Renal pelvis (tissue), 4 donors: ENCODE results near the gene FBXO38. TPM values are rescaled to one million over a fixed set of nuclear protein-coding genes. Genes with fewer than 3 reads are reported as not detected.
A peak's percentile ranks its signal among the peaks of the same experiment; 100 is the strongest.
"Not testable (repeated sequence)": the region's sequence is repeated elsewhere in the genome, so short reads cannot be mapped to it uniquely, and the experiment has no call there.

Experiments
- DNase-seq: peaks from one replicate; pipeline ENCODE4 v3.0.0-alpha.2; 2013
- polyA plus RNA-seq, 3 donors: library from polyadenylated mRNA; unstranded; fragments of 120-200 nt; gene quantifications; one replicate each; pipeline ENCODE4 v1.2.1, GENCODE V29; 2013; ENCODE audit not compliant: insufficient read length in 3 of 3

The FBXO38 gene
- polyA plus RNA-seq, 3 donors: 39.8 to 57.6 (median 46.3) TPM

DNA sequence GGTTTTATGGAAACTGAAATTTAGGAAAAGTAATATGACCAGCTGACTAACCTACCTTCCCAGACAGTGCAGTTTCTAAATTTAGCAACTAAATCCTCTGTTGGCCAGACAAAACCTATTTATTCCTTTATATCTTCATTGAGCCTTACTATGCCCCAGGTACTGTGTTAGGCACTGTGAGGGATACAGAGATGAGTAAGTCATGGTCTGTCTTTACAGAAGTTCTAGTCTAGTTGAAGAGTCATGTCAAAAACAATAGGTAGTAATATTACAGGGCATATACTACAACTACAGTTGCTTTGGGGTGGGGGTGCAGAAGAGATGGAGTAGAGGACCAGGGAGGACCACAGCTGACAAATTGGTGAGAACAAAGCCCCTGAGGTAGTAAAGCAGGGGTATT, 42.8 kb downstream of the FBXO38 start:
- DNase-seq: no peak

DNA sequence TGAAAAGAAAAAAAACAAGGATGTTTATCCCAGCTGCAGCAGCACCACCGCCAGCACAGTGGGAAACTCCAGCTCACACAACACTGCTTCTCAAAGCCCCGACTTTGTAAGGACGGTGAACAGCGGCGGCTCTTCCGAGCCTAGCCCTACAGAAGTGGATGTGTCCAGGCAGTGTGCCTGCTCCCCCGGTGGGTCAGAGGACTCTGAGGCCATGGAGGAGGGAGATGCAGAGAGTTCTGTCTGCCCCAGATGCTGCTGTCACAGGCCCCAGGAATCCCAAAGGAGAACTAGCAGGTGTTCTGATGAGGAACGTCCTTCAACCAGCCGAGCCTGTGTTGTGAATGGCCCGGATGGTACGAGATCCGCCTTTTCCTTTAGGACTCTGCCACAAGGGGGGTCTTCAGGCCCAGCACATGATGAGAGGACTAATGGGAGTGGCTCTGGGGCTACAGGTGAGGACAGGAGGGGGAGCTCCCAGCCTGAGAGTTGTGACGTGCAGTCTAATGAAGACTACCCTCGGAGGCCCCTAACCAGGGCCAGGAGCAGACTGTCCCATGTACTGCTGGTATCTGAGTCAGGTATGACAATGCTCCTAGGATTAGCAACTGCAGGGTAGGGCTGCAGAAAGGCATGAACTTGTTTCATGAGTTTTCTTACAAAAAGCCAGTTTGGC, 43.7 kb downstream of the FBXO38 start:
- DNase-seq: no peak

DNA sequence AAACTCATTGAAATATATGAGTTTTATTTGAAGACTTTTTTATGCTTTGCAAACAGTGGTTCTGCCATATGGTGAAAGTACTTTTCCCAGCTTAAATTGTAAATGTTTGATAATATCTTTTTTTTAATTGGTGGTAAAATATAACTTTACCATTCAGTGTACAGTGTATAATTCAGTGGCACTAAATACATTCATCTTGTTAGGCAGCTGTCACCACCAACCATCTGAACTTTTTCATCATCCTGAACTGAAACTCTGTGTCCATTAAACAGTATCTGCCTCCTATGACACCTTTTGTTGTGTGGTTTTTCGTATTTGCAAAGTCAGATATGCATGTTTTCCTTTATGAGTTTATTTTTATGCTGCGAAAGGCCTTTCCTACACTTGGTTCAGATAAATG, 45.1 kb downstream of the FBXO38 start:
- DNase-seq: no peak

DNA sequence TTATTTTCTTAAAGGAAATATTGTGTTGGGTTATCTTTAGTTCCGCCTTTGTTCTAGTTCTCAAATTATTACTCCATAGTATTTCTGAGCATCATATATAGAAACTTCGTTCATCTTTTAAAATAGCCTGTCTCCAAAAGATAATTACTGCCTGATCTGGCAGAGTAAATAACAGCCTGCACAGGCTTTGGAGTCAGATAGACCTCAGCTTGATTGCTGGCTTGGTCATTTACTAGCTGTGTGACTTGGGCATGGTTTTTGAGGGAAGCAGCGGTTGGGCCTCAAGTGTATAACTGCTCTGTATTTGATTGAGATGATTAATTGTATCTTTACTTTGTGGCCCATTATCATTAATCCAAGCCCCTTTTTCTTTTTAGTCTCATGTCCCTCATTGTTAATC, 50.1 kb downstream of the FBXO38 start:
- DNase-seq: no peak

DNA sequence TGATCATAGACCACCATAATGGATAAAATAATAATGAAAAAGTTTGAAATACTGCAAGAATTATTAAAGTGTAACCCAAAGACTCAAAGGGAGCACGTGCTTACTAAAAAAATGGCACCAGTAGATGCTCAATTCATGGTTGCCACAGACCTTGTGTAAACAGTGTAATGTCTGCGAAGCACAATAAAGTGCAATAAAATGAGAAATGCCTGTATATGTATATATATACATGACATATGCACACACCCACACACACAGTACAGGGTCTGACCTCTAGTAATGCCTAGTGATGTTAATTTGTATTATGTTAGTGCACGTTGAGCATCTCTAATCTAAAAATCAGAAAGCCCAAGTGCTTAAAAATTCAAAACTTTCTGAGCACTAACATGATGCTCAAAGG, 52.3 kb downstream of the FBXO38 start:
- no peak for DNase-seq

DNA sequence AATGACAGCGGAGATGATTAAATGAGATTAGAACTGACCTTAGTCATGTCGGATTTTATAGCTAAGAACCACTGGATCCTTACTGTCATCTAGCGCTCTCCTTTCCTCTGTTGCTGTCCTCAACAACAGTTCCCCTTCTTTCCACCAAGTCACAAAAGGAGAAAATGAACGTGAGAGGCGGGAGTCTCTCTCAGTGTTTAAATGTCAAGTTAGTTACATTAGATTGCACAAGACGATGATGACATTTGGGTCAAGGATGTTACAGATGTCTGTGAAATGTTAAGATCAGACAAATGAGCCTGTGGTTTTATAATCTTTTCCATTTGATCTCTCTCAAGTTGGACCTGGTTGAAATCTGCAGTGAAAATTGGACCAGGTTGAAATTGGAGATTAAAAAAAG, 53.5 kb downstream of the FBXO38 start:
- no peak for DNase-seq

DNA sequence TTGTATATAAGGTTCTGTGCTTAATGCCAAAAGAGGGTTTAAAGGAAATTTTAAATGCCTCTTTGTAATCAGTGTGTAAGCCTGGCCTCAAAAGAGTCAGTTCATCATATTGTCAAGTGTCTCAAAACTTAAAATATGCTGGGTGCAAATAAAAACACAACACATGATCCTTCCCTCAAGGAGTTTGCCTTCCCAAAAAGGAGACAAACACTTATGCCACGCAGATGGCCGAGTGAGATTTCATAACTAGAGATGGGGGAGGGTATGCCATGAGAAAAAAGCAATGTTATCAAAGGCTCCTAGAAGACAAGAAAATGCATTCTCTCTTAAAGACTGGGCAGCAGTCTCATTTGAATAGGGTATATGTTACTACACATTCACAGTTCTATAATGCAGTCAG, 55.2 kb downstream of the FBXO38 start:
- DNase-seq: no peak

DNA sequence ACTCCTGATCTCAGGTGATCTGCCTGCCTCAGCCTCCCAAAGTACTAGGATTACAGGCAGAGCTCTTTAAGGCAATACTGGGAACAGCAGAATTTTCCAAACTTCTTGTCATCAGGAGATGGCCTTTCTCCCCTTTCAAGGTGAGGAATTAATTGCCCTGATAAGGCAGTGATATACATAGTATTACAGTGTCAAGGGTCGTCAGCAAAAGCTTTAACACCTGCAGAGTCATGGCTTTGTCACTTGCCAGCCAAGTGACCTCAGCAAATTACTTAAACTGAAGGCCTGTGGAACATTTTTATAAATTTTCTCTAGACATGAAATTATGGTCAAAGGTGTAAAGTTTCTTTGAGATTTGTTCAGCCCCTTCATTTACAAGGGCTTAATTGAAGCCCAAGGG, 59.5 kb downstream of the FBXO38 start:
- no peak for DNase-seq

DNA sequence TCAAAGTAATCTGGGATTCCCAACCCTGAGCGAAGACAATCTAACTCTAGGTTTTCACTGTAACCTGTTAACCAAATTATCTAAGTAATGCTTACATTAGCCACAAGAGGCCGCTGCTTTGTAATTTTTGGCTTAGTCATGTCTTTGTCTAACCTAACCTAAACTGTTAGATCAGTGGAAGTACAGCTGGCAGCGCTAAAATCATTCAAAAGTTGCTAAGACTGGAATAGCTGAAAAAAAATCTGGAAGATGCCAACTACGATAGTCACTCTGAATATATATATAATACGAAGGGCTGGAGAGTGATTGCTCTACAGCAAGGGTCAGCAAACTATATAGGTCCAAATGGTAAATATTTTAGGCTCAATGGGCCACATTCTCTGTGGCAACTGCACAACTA, 60.2 kb downstream of the FBXO38 start:
- DNase-seq: peak; percentile 64

DNA sequence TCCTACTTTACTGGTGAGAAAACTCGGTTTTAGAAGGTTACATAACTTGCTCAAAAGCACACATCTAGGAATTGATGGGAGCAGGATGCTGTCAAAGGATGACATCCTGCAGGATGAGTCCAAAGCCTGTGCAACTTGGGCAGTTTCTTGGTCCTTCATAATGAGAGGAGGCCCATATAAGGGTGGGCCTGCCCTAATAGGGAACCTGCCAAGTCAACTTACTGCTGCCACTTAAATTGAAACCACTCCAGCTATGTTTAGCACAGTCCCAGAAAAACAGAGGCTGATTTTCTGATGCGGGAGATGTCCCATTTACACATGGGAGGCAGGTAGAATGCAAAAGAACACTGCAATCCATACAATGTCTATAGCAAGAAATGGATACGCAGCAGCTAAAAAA, 61.8 kb downstream of the FBXO38 start:
- DNase-seq: no peak

DNA sequence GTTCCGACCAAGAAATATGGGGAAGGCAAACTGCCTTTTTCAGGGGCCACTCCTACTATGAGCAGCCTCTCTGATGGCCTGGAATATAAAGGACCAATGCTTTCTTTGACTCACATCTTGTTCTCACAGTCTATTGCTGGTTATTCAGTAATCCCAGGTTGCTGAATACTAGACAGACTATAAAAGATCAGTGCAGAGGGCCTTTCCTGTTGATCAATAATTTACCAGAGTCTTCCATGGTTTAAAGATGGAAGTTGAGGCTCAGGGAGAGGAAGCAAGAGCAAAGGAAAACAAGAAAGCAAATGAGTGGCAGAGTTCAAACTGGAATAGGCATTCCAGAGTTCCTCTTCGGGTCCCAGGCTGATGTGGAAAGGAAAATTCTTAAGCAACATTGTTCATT, 62.9 kb downstream of the FBXO38 start:
- DNase-seq: peak; percentile 23

DNA sequence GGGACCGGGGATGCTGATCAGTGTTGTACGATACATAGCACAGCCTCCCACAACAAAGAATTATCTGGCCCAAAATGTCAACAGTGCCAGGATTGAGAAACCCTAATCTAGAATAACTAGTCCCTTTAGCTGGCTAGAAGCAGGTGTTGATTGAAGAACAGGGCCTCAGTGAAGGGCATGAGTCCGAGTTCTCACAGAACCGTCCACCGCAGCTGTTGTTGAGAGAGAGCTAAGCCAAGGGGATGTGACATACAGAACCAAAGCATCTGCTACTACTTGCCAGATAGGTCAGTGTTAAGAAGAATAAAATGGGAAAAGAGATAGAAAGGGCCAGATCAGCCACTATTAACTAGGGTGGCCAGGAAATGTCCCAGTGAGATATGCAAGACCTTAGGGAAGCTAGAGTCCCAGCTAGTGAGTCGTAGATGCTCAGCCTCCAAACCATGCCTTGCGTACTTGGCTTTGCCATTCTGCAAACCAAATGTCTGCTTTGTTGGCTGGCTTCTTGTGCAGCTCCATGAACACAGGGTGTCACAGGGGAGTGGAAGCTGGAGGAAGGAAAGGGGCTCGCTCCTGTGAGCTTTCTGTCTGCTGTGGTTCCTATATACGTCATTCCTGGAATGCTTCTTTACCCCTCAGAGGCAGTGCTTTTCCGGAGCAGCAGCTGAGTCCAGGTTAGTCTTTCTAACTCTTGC, 68.9 kb downstream of the FBXO38 start:
- DNase-seq: no peak

DNA sequence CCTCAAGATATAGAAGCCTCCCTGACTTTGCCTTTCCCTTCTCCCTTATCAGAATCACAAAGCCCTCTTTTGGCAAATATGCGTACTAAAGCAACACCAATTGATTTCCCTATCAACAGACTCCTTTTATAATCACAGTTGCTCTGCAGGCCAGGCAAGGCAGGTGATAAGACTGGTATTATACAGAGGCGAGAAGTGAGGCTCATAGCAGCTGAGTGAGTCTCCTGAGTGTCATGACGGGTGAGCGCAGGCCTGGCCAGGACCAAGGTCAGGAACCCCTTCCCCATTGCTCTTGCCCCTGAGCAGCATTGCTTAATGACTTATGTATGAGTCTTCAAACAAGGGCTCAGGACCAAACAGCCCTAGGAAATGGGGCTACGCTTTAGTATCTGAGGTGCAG, 70.8 kb downstream of the FBXO38 start:
- no peak for DNase-seq

DNA sequence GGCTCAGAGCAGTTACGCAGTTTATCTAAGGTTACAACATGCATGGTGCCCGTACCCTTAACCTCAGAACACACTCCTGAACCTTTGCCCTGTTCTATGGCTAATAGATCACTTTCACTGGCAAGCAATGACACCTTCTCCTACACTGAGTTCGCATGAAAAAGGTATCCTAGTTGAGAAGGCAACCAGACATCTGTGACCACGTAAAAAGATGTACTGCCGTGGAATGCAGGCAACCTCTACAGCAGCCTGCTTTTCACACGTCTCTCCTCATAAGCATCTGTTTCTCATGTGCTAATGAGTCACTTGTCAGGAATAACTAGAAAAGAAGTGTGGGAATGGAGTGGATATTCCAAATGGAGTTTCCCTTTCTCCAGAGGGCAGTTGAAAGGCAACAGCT, 71.4 kb downstream of the FBXO38 start:
- DNase-seq: no peak

DNA sequence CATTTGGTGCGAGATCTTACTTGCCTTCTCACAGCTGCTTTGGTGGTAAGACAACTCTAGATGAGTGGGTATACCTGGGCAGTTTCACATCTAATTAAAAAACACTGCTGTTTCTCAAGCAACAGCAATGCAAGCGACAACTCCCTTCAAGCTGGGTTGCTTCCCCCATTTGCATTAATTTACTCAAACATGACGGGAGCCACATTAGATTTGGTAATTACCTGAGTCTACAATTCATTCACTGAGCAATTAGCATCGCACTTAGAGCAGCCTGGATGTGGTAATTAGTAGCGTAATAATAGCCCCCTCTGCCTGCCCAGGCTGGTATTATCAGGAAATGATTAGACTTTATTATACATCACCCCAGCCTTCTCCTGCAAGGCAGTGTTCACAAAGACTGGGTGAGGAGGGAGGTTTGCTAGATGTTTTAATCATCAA, 73.4 kb downstream of the FBXO38 start:
- DNase-seq: peak; percentile 23

DNA sequence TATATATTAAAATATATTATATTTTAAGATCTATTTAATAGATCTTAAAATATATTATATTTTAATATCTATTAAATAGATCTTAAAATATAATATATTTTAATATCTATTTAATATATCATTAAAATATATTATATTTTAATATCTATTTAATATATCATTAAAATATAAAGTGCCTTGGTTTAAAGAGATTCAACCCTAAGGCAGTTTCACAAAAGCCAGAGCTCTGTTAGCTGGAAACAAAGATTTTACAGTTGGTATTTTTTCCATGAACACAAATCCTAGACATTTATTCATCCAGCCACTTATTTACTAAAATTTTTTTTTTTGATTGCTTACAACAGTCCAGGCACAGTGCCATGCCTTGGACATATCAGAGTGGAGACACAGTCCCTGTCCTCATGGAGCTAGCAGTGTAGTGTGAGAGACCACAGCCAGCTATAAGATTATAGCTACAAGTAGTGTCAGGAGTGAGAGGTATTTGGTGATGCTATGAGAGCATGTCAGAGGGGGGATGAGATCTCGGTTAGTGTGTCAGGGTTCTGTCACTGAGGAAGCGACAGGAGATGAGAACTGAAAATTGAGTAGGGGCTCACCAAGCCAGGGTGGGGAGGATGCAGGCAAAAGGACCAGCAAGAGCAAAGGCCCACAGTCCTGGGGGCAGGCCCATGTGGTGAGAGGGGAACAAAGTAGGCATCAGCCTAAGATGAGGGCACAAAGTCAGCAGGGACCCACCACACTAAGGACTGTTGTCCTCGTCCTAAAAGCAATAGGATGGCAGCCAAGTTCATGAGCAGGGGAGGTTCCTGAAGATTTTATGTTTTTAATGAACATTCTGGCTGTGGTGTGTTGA, 74.5 kb downstream of the FBXO38 start:
- DNase-seq: no peak

DNA sequence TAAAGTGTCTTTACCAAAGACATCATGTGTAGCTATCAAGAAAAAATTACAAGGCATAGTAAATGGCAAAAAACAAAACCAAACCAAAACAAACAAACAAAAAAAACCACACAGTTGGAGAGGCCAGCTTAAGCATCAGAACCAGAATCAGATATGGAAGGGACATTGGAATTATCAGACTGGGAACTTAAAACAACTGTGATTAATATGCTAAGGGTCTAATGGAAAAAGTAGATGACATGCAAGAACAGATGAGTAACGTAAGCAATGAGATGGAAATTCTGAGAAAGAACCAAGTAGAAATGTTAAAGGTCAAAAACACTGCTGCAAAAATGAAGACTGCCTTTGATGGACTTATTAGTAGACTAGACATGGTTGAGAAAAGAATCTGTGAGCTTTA, 75.9 kb downstream of the FBXO38 start:
- DNase-seq: no peak

DNA sequence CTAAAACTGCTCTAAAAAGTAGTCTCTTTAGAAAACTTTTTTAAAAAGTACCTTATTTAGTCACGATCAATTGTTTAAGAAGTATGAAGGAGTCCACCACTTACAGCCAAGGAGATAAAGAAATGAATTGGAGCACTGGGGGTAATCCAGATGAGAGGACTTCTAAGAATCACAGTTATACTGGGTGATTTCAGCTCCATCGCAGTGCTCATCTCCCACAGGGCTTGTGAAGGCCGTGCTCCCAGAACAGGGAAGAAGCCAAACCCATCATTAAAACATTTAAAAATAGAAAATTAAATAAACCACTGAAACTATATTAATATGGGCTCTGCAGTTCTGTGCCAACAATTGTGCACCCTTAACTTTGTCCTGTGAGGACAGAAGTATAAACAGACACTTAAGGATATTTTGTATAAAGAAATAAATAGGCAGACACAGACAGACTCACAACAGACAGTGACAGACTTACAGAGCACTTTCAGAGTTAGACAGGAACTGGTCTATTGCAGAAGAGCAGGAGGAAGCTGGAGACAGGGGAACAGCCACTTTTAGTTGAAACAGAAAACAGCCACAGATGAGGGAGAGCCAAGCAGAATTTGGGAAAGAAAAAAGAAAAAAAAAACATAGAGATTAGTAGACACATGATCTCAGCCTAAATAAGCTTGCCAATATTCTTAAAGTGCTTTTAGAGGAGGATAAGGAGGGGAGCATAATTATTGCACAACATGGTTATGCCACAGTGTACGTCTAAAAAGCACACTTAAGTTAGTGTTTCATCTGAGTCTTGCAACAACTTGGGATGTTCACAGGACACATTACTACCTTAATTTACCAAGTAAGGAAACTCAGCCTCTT, 81.8 kb downstream of the FBXO38 start:
- DNase-seq: no peak

DNA sequence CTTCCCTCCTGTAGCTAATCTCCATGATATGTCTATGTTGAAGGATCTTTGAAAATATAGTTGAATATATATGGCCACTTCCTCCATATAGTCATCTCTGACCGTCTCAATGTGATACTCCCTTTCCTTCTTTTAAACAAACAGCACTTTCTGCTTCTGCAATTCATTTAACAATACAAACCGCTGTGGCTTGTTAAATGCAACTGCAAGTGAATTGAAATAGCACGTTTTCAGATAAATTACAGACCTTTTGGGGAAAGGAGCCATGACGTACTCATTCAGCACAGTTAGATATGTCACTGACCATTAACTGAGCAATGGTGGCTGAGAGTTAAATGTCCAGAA, 82.5 kb downstream of the FBXO38 start:
- no peak for DNase-seq

DNA sequence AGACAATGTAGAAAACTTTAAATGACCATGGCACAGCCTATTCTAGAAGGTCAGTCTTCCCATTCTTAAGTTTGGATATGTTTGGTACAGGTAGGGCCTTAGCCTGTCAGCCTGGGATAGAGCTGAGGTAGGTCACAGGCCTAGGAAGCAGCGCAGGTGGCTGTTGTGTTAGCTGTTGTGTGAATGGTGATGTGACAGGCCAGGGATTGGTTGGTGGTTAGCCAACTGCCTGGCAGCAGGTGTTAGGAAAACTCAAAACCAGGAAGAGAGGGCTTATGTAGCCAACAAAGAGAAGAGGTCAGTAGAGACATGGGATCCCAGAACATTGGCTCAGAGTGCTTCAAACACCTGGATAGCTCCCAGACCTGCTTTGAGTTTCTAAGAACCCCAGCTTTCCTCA, 84.2 kb downstream of the FBXO38 start:
- DNase-seq: no peak

DNA sequence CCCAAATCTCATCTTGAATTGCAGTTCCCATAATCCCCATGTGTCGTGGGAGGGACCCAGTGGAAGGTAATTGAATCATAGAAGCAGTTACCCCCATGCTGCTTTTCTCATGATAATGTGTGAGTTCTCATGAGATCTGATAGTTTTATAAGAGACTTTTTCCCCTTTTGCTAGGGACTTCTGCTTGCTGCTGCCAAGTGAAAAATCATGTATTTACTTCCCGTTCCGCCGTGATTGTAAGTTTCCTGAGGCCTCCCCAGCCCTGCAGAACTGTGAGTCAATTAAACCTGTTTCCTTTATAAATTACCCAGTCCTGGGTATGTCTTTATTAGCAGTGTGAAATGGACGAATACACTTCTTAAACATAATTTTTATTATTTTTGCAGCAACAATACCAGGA, 85.0 kb downstream of the FBXO38 start:
- not testable (repeated sequence) for DNase-seq

DNA sequence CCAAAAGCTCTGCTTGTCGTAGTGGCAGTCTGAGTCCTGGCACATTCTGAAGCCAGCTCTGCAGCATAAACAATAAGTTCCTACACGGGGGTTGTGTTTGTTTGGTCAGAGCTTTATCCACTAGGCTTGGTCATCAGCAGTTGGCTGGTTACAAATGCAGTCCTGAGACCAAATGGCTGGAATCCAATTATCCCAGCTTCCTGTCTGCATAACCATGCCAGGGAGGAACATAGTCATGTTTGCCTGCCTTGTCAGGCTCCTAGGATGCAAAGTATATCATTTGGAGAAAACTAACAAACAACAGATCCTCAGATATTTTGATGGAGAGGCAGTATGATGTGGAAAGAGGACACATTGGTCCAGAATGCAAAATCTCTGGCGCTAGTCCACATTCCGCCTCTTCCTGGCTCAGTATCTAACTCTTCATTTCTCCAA, 85.8 kb downstream of the FBXO38 start:
- DNase-seq: no peak
